Endothelial cell of umbilical vein (primary cell): ENCODE results near the gene ELMOD2. TPM values are rescaled to one million over a fixed set of nuclear protein-coding genes. Genes with fewer than 3 reads are reported as not detected.

Experiments used
- BruUV-seq: library from RNA; stranded (reverse); fragments of 400-500 nt; replicated peaks from 2 replicates; lab custom pipeline; 2021; lab: Mats Ljungman, UMichigan
- CTCF ChIA-PET: fragments of 300-600, 350-600 bp; sonication (Branson Sonifier 250); formaldehyde crosslinking; loops from one replicate; lab custom pipeline; 2021; ENCODE audit warnings: antibody characterized with exemption, inconsistent platforms; lab: Charles Lee
- POLR2A ChIA-PET: fragments of 300-600, 350-600 bp; sonication (Branson Sonifier 250); formaldehyde crosslinking; loops from one replicate; lab custom pipeline; 2021; ENCODE audit warnings: antibody characterized with exemption, inconsistent platforms; lab: Charles Lee
- DNase-seq: peaks from one replicate; pipeline ENCODE4 v3.0.0-alpha.2; 2011; ENCODE audit warnings: low read depth, low spot score
- FAIRE-seq: peaks from 2 replicates; lab custom pipeline; 2011; peaks lifted over from hg19 to GRCh38; lab: Jason Lieb, UNC
- H2AFZ ChIP-seq: 2 replicates; pipeline ENCODE4 v1.6.0; 2012; ENCODE audit warnings: low read depth, low read length, control low read depth, inconsistent platforms
- H3K27ac ChIP-seq: 2 replicates; pipeline ENCODE4 v1.5.1; 2011; ENCODE audit warnings: low read depth, mild to moderate bottlenecking, control low read depth, low read length, moderate library complexity; ENCODE audit not compliant: insufficient read depth
- H3K27me3 ChIP-seq, 2 experiments: 2 replicates each; pipeline versions ENCODE4 v1.6.0 to v1.6.1; 2011; ENCODE audit warnings: low read length in 2 of 2, mixed read lengths in 1 of 2; ENCODE audit not compliant: control insufficient read depth in 2 of 2, insufficient read depth in 2 of 2
- H3K36me3 ChIP-seq, 2 experiments: 2 replicates in 1 of 2; 3 replicates in 1 of 2; pipeline ENCODE4 v1.5.1; 2011; ENCODE audit warnings: low read length in 2 of 2, mild to moderate bottlenecking in 1 of 2, moderate library complexity in 1 of 2; ENCODE audit not compliant: control insufficient read depth in 2 of 2, insufficient read depth in 2 of 2; ENCODE audit errors: extremely low read depth in 1 of 2
- H3K4me1 ChIP-seq: 3 replicates; pipeline ENCODE4 v1.5.1; 2011; ENCODE audit warnings: mild to moderate bottlenecking, low read length; ENCODE audit not compliant: control insufficient read depth, insufficient read depth; ENCODE audit errors: extremely low read depth
- H3K4me2 ChIP-seq: 2 replicates; pipeline ENCODE4 v1.6.1; 2011; ENCODE audit warnings: low read length, control low read depth, mixed read lengths; ENCODE audit not compliant: insufficient read depth
- H3K4me3 ChIP-seq, 3 experiments: fragments of 200-600 bp in 1 of 3; sonication (generic), shearing (Covaris generic) in 1 of 3; replicated peaks in 1 of 3; 2 replicates each; pipeline ENCODE4 v1.5.1; 2011 to 2016; ENCODE audit warnings: control low read depth in 3 of 3, low read length in 3 of 3, mild to moderate bottlenecking in 2 of 3, inconsistent platforms in 1 of 3, low read depth in 1 of 3, moderate library complexity in 1 of 3; ENCODE audit not compliant: insufficient read depth in 1 of 3
- H3K79me2 ChIP-seq: 2 replicates; pipeline ENCODE4 v1.6.0; 2012; ENCODE audit warnings: low read length, inconsistent platforms; ENCODE audit not compliant: control insufficient read depth, insufficient read depth
- H3K9ac ChIP-seq: replicated peaks from 2 replicates; pipeline ENCODE3; 2011; ENCODE audit warnings: low read length, control low read depth; ENCODE audit not compliant: insufficient read depth; ENCODE audit errors: extremely low read depth
- H3K9me1 ChIP-seq: replicated peaks from 3 replicates; pipeline ENCODE4 v1.6.0; 2011; ENCODE audit warnings: mild to moderate bottlenecking, low read length; ENCODE audit not compliant: control insufficient read depth, insufficient read depth; ENCODE audit errors: extremely low read depth
- H3K9me3 ChIP-seq: replicated peaks from 2 replicates; pipeline ENCODE4 v1.5.1; 2012; ENCODE audit warnings: low read length, inconsistent platforms; ENCODE audit not compliant: control insufficient read depth, insufficient read depth
- H4K20me1 ChIP-seq: replicated peaks from 2 replicates; pipeline ENCODE3; 2011; ENCODE audit warnings: mild to moderate bottlenecking, low read length; ENCODE audit not compliant: control insufficient read depth, insufficient read depth; ENCODE audit errors: extremely low read depth
- EZH2 ChIP-seq: IDR thresholded peaks from 2 replicates; pipeline ENCODE4 v1.6.1; 2012; ENCODE audit warnings: borderline replicate concordance, low read depth, mild to moderate bottlenecking, moderate library complexity, low read length, inconsistent platforms; ENCODE audit not compliant: severe bottlenecking
- FOS ChIP-seq: IDR thresholded peaks from 2 replicates; pipeline ENCODE4 v1.6.1; 2011; ENCODE audit warnings: mild to moderate bottlenecking, low read length, moderate library complexity, borderline replicate concordance; ENCODE audit not compliant: insufficient read depth
- GATA2 ChIP-seq: IDR thresholded peaks from 2 replicates; pipeline ENCODE4 v1.7.0; 2011; ENCODE audit warnings: low read depth, mild to moderate bottlenecking, moderate library complexity, mixed read lengths, low read length; ENCODE audit not compliant: insufficient read length, insufficient read depth
- JUN ChIP-seq: IDR thresholded peaks from 2 replicates; pipeline ENCODE4 v1.6.1; 2011; ENCODE audit warnings: borderline replicate concordance, low read depth; ENCODE audit not compliant: insufficient read length, insufficient read depth
- MAX ChIP-seq: IDR thresholded peaks from 2 replicates; pipeline ENCODE4 v1.6.1; 2011; ENCODE audit not compliant: insufficient read depth, insufficient read length
- MYC ChIP-seq: IDR thresholded peaks from one replicate; pipeline ENCODE4 v1.6.1; 2011; ENCODE audit warnings: mild to moderate bottlenecking, low read depth, low read length
- POLR2A ChIP-seq: IDR thresholded peaks from 2 replicates; pipeline ENCODE4 v1.6.1; 2012; ENCODE audit warnings: low read depth, mild to moderate bottlenecking, control low read depth, low read length
- POLR2AphosphoS5 ChIP-seq: IDR thresholded peaks from 2 replicates; pipeline ENCODE4 v1.6.1; 2012; ENCODE audit warnings: low read depth, mild to moderate bottlenecking, control low read depth, low read length, moderate library complexity; ENCODE audit not compliant: insufficient read depth
- dilution Hi-C: fragments of 300-500 bp; cut with MboI; formaldehyde crosslinking; loops from one replicate; pipeline ENCODE4 v1.15.0; 2019; ENCODE audit warnings: low sequenced_read_pairs; ENCODE audit not compliant: extremely low pct_ligation_motif_present
- intact Hi-C: fragments of 100-400 bp; cut with micrococcal nuclease; formaldehyde crosslinking; loops from one replicate; pipeline ENCODE4 v1.10.0; 2022
- polyA plus RNA-seq, 4 experiments: library from polyadenylated mRNA; depleted of rRNA in 3 of 4; stranded (reverse) in 3 of 4; unstranded in 1 of 4; fragments of >200 nt; gene quantifications; 2 replicates each; pipeline versions ENCODE4 v1.2.1 to v1.2.3, GENCODE V29; 2011 to 2012; ENCODE audit warnings: missing spikeins in 1 of 4
- total RNA-seq: library from RNA; stranded (reverse); gene quantifications from 2 replicates; pipeline ENCODE4 v1.2.3, GENCODE V29; 2021
- TF ChIP-seq, protein P1 (sequence below), 2 donors: IDR thresholded peaks; 1 replicate in 1 of 2; 2 replicates in 1 of 2; pipeline ENCODE4 v1.5.1; 2011; ENCODE audit warnings: low read length in 2 of 2, mild to moderate bottlenecking in 2 of 2, moderate library complexity in 2 of 2, control low read depth in 1 of 2, inconsistent platforms in 1 of 2, low read depth in 1 of 2; ENCODE audit not compliant: insufficient read depth in 1 of 2; ENCODE audit errors: extremely low read depth in 1 of 2

Gene ELMOD2
- total and polyA plus RNA-seq, 2 donors (not counting 3 experiments of a cell fraction or from before 2014, with no cell fraction given), result 5.0 to 23.6 TPM

- Histone ChIP-seq H3K9me3 (no peaks in the 10 kb centered on the region), H3K4me1 (no peaks in the 10 kb centered on the region), H3K9me1 (no peaks in the 10 kb centered on the region), H3K4me2 (no peak overlapping the region), H3K36me3 (no peaks in the 10 kb centered on the region), H3K27me3 (peaks cover 5 to 8% of the 10 kb centered on the region in 2 experiments), H3K79me2 (no peaks in the 10 kb centered on the region), H4K20me1 (no peaks in the 10 kb centered on the region), H3K9ac (no peak overlapping the region), H2AFZ (no peak overlapping the region), H3K27ac (no peak overlapping the region), H3K4me3 (no peak overlapping the region)
- intact Hi-C loops (no loop called here), dilution Hi-C loops (no loop called here)
- BruUV-seq, result no TSS peak
- POLR2A ChIA-PET, result no interaction called here
- TF ChIP-seq, protein P1, sequence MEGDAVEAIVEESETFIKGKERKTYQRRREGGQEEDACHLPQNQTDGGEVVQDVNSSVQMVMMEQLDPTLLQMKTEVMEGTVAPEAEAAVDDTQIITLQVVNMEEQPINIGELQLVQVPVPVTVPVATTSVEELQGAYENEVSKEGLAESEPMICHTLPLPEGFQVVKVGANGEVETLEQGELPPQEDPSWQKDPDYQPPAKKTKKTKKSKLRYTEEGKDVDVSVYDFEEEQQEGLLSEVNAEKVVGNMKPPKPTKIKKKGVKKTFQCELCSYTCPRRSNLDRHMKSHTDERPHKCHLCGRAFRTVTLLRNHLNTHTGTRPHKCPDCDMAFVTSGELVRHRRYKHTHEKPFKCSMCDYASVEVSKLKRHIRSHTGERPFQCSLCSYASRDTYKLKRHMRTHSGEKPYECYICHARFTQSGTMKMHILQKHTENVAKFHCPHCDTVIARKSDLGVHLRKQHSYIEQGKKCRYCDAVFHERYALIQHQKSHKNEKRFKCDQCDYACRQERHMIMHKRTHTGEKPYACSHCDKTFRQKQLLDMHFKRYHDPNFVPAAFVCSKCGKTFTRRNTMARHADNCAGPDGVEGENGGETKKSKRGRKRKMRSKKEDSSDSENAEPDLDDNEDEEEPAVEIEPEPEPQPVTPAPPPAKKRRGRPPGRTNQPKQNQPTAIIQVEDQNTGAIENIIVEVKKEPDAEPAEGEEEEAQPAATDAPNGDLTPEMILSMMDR (IDR thresholded peaks at IDR 0.05; ENCODE audit: extremely low read depth in 1 of 2, insufficient read depth in 1 of 2, low read depth in 1 of 2, low read length in 2 of 2), result no peak
- TF ChIP-seq FOS, result no peak
- no peak for TF ChIP-seq POLR2AphosphoS5
- no peak for TF ChIP-seq EZH2
- TF ChIP-seq MAX, result no peak
- no peak for TF ChIP-seq MYC
- TF ChIP-seq POLR2A, result no peak
- TF ChIP-seq JUN, result no peak
- TF ChIP-seq GATA2, result no peak
- CTCF ChIA-PET, result interaction anchor here (1.2 kb wide), 1 partner anchor 325 kb away, joined by 4 read pairs; no protein-coding TSS in a partner anchor
- DNase-seq (no peak), FAIRE-seq (peak; percentile 59)
Observed at GRCh38 chr4:140559696-140560095, 35.7 kb downstream of the ELMOD2 start.
